ENCODE results near the gene FDX2.

The FDX2 gene

DNA sequence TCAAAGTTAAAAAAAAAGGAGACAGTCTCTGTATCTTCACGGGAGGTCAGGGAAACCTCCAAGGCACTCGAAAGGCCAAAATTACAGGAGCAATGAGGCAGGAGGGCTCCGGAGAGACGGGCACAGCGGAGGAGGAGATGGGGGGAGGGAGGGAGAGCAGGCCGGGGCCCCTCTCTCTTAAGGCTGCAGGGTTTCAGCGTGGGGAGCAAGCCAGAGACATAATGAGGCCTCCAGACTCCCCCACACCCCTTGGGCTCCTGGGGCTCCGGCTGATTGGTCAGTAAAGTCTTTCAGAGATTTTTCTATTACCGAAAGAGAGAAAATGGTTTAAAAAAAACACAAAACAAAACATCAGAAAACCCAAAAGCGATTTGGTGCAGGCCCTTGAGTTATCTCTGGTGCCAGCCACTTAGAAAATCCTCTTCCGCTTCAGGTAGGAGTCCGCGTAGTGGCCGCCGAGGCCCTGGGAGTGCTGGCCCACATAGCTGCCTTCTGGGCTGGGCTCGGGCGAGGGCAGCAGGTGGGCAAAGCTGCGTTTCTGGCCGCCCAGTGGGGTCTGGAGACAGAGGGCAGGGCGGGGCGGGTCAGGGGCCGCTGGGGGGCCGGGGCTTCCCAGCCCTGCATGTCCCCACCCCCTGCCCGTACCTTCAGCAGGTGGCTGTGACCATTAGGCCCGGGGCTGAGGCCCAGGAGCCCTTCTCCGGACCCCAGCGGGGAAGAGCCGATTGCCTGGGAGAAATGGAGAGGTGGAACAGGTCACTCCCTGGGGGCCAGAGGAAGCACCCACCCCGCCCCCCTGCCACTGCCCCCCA is 1.4 kb upstream of the FDX2 start:
- no peak for TF ChIP-seq CTCF (IDR thresholded peaks at IDR 0.05; ENCODE audit: borderline replicate concordance, insufficient read depth, low read depth, low read length)

GRCh38 chr19:10316229-10317044 is 622 bp upstream of the FDX2 start:
- no peak overlapping the region for H3K4me3 ChIP-seq (ENCODE audit: low read depth, low read length)
- TF ChIP-seq CTCF (IDR thresholded peaks at IDR 0.05; ENCODE audit: borderline replicate concordance, insufficient read depth, low read depth, low read length) = no peak

More for the DNA sequence above, 1.4 kb upstream of the FDX2 start:
- H3K4me3 ChIP-seq (ENCODE audit: low read depth, low read length) = no peak overlapping the region

DNA sequence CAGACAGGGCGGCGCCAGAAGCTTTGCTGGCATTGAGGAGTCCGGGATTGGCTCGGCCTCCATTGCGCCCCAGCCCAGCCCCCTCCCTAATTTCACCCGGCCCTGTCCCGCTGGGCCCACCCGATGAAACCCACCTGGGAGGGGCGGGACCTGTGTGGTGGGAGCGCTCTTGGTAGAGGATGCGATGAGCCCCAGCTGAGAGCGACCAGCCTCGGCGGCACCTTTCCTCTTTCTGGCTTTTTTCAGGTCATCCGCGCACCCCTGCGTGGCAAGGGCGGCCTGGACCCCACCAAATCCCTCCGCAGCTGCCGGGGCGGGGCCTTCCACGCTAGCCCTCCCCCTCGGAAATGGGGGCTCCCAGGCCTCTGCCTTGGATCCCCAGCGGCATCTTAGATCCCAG is 6.4 kb downstream of the FDX2 start, which contains the start of gene ZGLP1:
Gene ZGLP1 (minus strand): TSS at position 393 of the 400 bp plus-strand sequence.
- no peak for TF ChIP-seq CTCF (IDR thresholded peaks at IDR 0.05; ENCODE audit: borderline replicate concordance, insufficient read depth, low read depth, low read length)
- no peak within 1 kb of the TSS for H3K4me3 ChIP-seq (ENCODE audit: low read depth, low read length)

DNA sequence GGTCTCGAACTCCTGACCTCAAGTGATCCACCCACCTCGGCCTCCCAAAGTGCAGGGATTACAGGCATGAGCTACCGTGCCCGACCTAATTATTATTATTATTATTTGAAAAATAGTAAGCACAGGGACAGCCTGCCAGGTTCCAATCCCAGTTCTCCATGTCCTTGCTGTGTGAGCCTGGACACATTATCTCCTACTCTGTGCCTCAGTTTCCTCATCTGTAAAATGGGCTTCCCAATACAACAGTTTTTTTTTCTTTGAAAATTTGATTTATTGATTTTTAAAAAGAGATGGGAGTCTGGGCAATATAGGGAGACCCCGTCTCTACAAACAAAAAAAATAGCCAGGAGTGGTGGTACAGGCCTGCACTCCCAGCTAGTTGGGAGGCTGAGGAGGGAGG is 9.5 kb downstream of the FDX2 start:
- no peak overlapping the region for H3K4me3 ChIP-seq (ENCODE audit: low read depth, low read length)
- no peak for TF ChIP-seq CTCF (IDR thresholded peaks at IDR 0.05; ENCODE audit: borderline replicate concordance, insufficient read depth, low read depth, low read length)

DNA sequence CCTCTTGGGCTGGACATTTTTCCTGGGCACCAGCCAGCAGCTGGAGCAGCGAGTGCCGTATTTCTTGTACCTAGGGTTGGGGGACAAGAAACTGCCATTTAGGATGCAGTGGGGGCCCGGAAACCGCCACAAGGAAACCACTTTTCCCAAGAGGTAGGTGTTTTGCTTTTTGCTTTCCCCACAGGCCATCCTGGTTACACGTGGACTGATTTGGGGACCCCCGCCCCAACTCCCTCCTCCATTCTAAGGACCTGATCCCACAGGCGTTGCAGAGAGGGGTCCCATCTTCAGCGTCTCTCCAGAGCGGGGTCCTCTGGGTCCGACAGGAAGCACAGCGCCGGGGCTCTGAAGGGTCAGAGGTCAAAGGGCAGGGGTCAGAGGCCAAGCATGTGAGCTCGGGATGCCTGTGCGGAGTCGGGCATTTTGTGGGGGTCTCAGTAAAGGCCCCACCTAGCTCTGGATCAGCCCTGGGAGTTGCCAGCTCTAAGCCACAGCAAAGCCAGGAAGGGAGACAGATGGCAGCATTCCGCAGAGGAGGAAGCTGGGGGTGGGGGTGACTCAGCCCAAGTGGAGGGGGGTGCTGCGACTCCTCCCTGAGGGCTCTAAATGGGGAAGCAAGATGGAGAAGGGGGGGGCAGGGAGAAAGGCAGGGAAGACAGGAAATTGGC is 10.5 kb downstream of the FDX2 start:
- TF ChIP-seq CTCF (IDR thresholded peaks at IDR 0.05; ENCODE audit: borderline replicate concordance, insufficient read depth, low read depth, low read length) = no peak
- no peak overlapping the region for H3K4me3 ChIP-seq (ENCODE audit: low read depth, low read length)

- no peak for TF ChIP-seq CTCF (IDR thresholded peaks at IDR 0.05; ENCODE audit: borderline replicate concordance, insufficient read depth, low read depth, low read length)
- no peak overlapping the region for H3K4me3 ChIP-seq (ENCODE audit: low read depth, low read length)
These were observed 16.0 kb downstream of the FDX2 start for GRCh38 chr19:10299545-10300458.
